Suppressor macrophage treated with lipopolysaccharide for 1 hour (primary cell): ENCODE results near the gene CCND3.

Experiments used
- DNase-seq, 3 donors: peaks; one replicate each; pipeline ENCODE4 v3.0.0-alpha.2; 2020 to 2022

Gene CCND3

GRCh38 chr6:41920921-41921711, 20.5 kb downstream of the CCND3 start, which contains the start of the genes BYSL and MED20:
TSS of gene BYSL (plus strand) at chr6:41921499. CDS start at chr6:41921563, 64 bp downstream.
TSS of gene MED20 (minus strand) at chr6:41921139. CDS start at chr6:41921018, 121 bp downstream.
- DNase-seq = peak; percentile 98 to 99 (median 99)

GRCh38 chr6:41917528-41917927, 24.1 kb downstream of the CCND3 start:
- peak in 1 of 3 donors; percentile 49 for DNase-seq

GRCh38 chr6:41914869-41915530, 26.6 kb downstream of the CCND3 start:
- no peak for DNase-seq

DNA sequence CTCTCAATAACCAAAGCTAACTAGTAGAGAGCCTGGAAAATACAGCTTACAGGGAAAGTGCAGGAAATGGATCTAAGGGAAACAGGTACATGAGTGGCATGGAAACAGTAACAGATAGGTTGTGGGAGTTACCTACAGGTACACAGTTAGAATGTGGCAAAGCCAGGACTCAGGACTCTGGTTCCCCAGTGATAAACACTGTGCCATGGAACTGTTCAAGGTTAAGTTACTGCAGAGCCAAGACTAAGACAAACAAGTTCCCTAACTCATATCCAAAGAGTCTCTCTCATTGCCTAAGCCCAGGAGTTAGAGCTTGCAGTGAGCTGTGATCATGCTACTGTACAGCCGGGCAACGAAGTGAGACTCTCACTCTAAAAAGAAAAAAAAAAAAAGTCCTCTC, 27.3 kb downstream of the CCND3 start:
- no peak for DNase-seq

- no peak for DNase-seq
Measured at GRCh38 chr6:41909727-41910126, 31.9 kb downstream of the CCND3 start.

DNA sequence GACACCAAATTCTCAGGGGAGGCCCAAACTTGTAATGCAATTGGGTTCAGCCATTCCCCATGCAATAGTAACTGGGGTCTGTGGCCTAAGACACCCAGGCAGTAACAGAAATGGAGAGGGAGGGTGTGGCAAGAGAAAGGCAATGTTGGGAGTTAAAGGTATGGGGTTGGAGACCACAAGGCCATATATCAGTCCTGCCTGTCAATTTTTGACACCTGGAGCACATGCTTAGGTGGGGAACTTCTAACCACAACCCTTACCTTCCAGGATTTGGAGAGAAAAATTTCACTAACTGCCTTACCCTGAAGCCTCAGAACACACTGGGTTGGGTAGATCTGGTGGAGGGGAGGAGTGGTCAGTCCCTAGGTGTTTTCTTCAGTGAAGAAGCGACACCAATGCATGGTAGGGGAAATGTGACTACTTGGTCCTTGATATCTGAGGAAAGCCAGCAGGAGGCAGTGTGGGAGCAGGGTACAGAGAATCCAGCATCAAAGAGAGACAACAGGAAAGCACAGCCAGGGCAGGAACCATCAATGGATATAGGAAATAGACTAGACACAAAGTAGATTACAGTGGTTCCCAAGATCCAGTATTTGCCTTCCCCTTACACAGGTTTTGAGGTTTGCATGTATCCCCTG, 39.6 kb downstream of the CCND3 start:
- DNase-seq = peak; percentile 59 to 71 (median 63)

DNA sequence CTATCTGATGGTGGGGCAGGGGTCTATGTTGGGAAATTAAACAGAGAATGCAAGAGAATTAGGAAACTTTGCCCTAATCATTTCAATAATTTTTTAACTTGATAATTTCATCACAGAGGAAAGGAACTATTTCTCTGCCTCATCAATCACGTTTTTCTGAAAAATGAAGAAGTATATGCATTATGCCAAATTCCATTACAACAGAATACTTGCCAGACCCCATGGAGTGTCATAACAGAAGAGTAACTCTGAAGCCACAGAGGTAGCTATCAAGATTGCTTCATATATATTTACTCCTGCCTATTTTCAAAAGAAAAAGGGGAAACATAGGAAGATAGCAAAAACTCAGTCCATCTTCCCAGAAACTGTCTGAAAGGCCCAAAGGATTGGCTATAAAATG, 40.7 kb downstream of the CCND3 start:
- peak; percentile 3 to 24 (median 19) for DNase-seq

- peak in 2 of 3 donors; percentile 27 to 39 for DNase-seq
Measured at GRCh38 chr6:41896281-41896680, 45.3 kb downstream of the CCND3 start.

DNA sequence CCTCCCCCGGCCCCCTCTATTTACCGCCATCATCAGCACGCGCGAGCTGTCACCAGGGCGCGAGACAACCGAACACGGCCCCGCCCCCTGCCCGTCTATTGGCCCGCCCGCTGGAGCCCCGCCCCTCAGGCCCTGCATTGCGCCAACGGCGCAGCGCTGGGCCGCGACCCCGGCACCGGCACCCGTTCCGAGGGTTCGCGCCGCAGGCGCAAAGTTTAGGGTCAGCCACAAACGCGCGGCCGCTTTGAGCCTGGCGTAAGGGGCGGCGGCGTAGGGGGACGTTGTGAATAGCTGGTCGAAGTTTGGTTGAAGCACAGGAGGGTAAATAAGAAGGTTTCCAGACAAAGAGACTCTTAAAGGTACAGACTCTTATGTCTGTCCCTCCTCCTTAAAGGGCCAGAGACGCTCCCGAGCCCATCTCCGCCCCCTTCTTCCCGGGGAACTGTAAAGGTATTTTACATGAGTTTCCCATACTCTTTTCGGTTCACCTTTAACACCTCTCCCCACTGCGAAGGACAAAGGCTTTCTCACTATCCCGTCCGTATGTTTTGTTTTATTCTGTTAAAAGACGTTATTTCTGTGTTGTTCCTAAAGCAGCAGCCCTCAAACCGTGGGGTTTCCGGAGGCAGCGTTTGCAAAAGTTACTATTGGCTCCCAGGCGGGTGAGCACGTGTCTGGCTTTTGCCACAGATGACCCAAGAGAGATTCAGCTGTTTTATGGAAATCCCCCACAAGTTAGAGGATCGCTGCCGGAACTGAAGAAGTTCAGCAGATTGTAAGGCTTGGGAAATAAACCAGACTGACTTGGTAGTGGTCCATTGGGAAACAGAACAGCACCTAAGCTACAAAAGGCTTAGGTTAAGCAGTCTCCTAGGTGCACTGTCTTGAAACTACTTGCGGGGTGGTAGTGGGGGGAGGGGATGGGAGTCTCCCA, 46.0 kb downstream of the CCND3 start, which contains the start of gene USP49:
TSS of gene USP49 (minus strand) at position 76 of the 934 bp plus-strand sequence. CDS start 88,392 bp downstream, outside the sequence.
- DNase-seq = peak; percentile 96 to 97 (median 97)

DNA sequence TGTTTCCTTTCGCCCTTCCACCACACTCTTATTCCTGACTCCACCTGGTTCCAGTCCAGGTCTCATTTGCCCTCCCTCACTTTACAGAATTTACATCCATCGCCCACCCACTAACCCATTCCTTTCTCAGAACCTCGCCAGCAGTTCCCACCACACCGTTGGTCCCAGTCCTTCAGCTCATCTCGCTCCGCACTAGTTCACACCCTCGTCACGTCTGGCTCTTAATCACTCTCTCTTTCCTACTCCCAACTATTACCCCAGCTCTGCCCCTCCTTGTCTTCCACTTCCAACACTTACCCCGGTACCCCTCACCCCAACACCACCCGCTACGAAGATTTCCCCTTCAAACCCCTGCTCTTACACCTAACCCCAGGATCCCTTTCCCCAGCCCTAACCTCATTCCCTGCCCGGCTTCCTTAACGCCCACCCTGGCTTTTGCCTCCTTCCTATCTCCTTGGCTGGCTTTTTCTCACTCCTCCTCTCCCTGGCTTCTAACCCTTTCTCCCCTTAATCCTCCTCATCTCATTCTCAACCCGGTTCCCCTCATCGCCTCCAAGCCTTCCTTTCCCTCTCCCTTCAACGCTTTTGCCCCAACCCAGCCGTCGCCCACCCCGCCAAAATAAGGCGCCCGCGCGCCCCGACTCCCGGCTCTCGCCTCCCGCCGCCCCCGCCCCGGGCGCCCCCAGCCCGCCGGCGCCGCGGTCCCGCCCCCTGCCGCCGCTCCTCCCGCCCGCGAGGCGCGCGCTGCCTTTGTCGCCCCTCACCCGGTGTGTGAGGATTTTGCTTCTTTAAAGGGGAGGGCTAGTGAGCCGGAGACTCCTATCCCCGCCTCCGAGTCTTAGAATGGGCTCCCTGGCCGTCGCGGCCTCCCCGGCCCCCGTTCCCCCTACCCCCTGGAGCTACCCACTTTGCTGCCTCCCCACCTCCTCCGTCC, 47.0 kb downstream of the CCND3 start:
- DNase-seq = peak in 2 of 3 donors; percentile 19

DNA sequence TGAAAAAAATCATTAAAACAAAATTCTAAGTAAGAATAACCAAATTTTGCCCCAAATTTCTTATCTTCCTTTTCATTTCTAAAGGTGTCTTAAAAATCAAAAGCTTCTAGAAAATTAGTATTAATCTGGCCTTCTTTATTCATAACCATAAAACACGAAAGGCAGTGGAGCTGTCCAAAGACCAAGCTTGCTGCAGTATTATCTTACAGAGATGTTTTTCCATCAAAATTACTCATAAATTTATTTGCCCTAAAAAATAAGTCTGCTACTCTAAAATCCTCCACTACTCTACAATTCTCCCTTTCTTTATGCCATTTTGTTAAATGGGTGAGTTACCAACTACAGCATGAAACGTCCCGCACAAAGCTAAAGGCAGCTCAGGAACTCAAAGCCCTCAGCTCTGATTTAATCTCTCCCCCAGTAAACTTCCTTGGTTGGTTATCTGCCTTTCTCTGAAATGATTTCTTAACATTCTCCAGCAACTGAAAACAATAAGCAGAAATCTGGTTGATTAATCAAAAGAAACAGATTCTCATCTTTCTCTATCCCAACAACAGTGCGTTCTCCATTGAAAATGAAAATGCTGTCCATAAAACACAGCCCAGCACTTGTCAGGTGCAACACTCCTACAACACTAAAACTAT, 48.6 kb downstream of the CCND3 start:
- DNase-seq = no peak

GRCh38 chr6:41887331-41887751, 54.3 kb downstream of the CCND3 start:
- DNase-seq = no peak

DNA sequence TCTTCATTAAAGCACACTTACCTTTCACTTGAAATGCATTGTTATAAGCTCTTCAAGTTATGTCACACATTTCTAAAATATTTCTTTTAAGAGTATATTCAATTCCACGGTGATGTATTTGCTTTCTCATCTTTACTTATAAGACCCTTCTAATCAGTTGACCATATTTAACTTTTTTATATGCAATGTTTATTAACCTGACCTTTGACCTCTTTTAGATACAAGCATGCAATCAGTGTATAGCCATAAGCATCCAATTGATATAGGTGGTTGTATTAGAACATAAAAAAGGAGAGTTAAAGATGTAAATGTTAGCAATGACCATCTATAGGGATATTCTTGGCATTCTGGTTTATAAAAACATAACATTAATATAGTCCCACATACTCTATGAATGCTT, 55.7 kb downstream of the CCND3 start:
- no peak for DNase-seq

DNA sequence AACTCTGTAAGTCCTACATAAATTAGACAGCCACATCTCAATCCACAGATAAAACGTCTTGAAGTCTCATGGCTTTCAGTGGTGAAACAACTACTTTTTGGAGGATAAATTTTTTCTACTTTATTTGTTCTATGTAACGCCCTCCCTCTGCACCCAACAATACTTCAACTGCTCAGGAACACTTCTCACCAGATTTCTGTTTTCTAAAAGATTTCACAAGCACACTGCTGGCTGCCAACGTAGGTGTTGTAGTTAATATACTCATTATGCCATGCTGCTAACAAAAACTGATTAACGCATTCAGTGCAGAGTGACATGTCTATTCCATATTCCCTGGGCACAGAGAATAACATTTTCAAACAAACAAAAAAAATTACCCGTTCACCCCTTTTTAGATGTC, 56.7 kb downstream of the CCND3 start:
- no peak for DNase-seq
